Endothelial cell of umbilical vein (primary cell): ENCODE measurements around the gene EIF5A2. TPM values are rescaled to one million over a fixed set of nuclear protein-coding genes. Genes with fewer than 3 reads are reported as not detected.

Experiments used
- Bru-seq: library from RNA; stranded (reverse); fragments of 400-500 nt; gene quantifications from one replicate; lab custom pipeline; 2021; lab: Mats Ljungman, UMichigan
- BruChase-seq, 2 experiments: library from RNA; stranded (reverse); fragments of 400-500 nt; gene quantifications; one replicate each; lab custom pipeline; 2021; lab: Mats Ljungman, UMichigan
- BruUV-seq: library from RNA; stranded (reverse); fragments of 400-500 nt; replicated peaks from 2 replicates; lab custom pipeline; 2021; lab: Mats Ljungman, UMichigan
- CTCF ChIA-PET: fragments of 300-600, 350-600 bp; sonication (Branson Sonifier 250); formaldehyde crosslinking; loops from one replicate; lab custom pipeline; 2021; ENCODE audit warnings: antibody characterized with exemption, inconsistent platforms; lab: Charles Lee
- POLR2A ChIA-PET: fragments of 300-600, 350-600 bp; sonication (Branson Sonifier 250); formaldehyde crosslinking; loops from one replicate; lab custom pipeline; 2021; ENCODE audit warnings: antibody characterized with exemption, inconsistent platforms; lab: Charles Lee
- DNase-seq: peaks from one replicate; pipeline ENCODE4 v3.0.0-alpha.2; 2011; ENCODE audit warnings: low read depth, low spot score
- FAIRE-seq: peaks from 2 replicates; lab custom pipeline; 2011; peaks lifted over from hg19 to GRCh38; lab: Jason Lieb, UNC
- H2AFZ ChIP-seq: 2 replicates; pipeline ENCODE4 v1.6.0; 2012; ENCODE audit warnings: low read depth, low read length, control low read depth, inconsistent platforms
- H3K27ac ChIP-seq: 2 replicates; pipeline ENCODE4 v1.5.1; 2011; ENCODE audit warnings: low read depth, mild to moderate bottlenecking, control low read depth, low read length, moderate library complexity; ENCODE audit not compliant: insufficient read depth
- H3K27me3 ChIP-seq, 2 experiments: 2 replicates each; pipeline versions ENCODE4 v1.6.0 to v1.6.1; 2011; ENCODE audit warnings: low read length in 2 of 2, mixed read lengths in 1 of 2; ENCODE audit not compliant: control insufficient read depth in 2 of 2, insufficient read depth in 2 of 2
- H3K36me3 ChIP-seq, 2 experiments: 2 replicates in 1 of 2; 3 replicates in 1 of 2; pipeline ENCODE4 v1.5.1; 2011; ENCODE audit warnings: low read length in 2 of 2, mild to moderate bottlenecking in 1 of 2, moderate library complexity in 1 of 2; ENCODE audit not compliant: control insufficient read depth in 2 of 2, insufficient read depth in 2 of 2; ENCODE audit errors: extremely low read depth in 1 of 2
- H3K4me1 ChIP-seq: 3 replicates; pipeline ENCODE4 v1.5.1; 2011; ENCODE audit warnings: mild to moderate bottlenecking, low read length; ENCODE audit not compliant: control insufficient read depth, insufficient read depth; ENCODE audit errors: extremely low read depth
- H3K4me2 ChIP-seq: 2 replicates; pipeline ENCODE4 v1.6.1; 2011; ENCODE audit warnings: low read length, control low read depth, mixed read lengths; ENCODE audit not compliant: insufficient read depth
- H3K4me3 ChIP-seq, 3 experiments: fragments of 200-600 bp in 1 of 3; sonication (generic), shearing (Covaris generic) in 1 of 3; replicated peaks in 1 of 3; 2 replicates each; pipeline ENCODE4 v1.5.1; 2011 to 2016; ENCODE audit warnings: control low read depth in 3 of 3, low read length in 3 of 3, mild to moderate bottlenecking in 2 of 3, inconsistent platforms in 1 of 3, low read depth in 1 of 3, moderate library complexity in 1 of 3; ENCODE audit not compliant: insufficient read depth in 1 of 3
- H3K79me2 ChIP-seq: 2 replicates; pipeline ENCODE4 v1.6.0; 2012; ENCODE audit warnings: low read length, inconsistent platforms; ENCODE audit not compliant: control insufficient read depth, insufficient read depth
- H3K9ac ChIP-seq: replicated peaks from 2 replicates; pipeline ENCODE3; 2011; ENCODE audit warnings: low read length, control low read depth; ENCODE audit not compliant: insufficient read depth; ENCODE audit errors: extremely low read depth
- H3K9me1 ChIP-seq: replicated peaks from 3 replicates; pipeline ENCODE4 v1.6.0; 2011; ENCODE audit warnings: mild to moderate bottlenecking, low read length; ENCODE audit not compliant: control insufficient read depth, insufficient read depth; ENCODE audit errors: extremely low read depth
- H3K9me3 ChIP-seq: replicated peaks from 2 replicates; pipeline ENCODE4 v1.5.1; 2012; ENCODE audit warnings: low read length, inconsistent platforms; ENCODE audit not compliant: control insufficient read depth, insufficient read depth
- H4K20me1 ChIP-seq: replicated peaks from 2 replicates; pipeline ENCODE3; 2011; ENCODE audit warnings: mild to moderate bottlenecking, low read length; ENCODE audit not compliant: control insufficient read depth, insufficient read depth; ENCODE audit errors: extremely low read depth
- EZH2 ChIP-seq: IDR thresholded peaks from 2 replicates; pipeline ENCODE4 v1.6.1; 2012; ENCODE audit warnings: borderline replicate concordance, low read depth, mild to moderate bottlenecking, moderate library complexity, low read length, inconsistent platforms; ENCODE audit not compliant: severe bottlenecking
- MYC ChIP-seq: IDR thresholded peaks from one replicate; pipeline ENCODE4 v1.6.1; 2011; ENCODE audit warnings: mild to moderate bottlenecking, low read depth, low read length
- POLR2A ChIP-seq: IDR thresholded peaks from 2 replicates; pipeline ENCODE4 v1.6.1; 2012; ENCODE audit warnings: low read depth, mild to moderate bottlenecking, control low read depth, low read length
- dilution Hi-C: fragments of 300-500 bp; cut with MboI; formaldehyde crosslinking; loops from one replicate; pipeline ENCODE4 v1.15.0; 2019; ENCODE audit warnings: low sequenced_read_pairs; ENCODE audit not compliant: extremely low pct_ligation_motif_present
- intact Hi-C: fragments of 100-400 bp; cut with micrococcal nuclease; formaldehyde crosslinking; loops from one replicate; pipeline ENCODE4 v1.10.0; 2022
- long read RNA-seq: library from polyadenylated mRNA; stranded (forward); transcript quantifications from one replicate; pipeline ENCODE4 v2.0.0, GENCODE V29; 2021
- polyA minus RNA-seq, 3 experiments: library from RNA; depleted of rRNA, polyadenylated mRNA; stranded (reverse); fragments of >200 nt; gene quantifications; 1 replicate in 1 of 3; 2 replicates in 2 of 3; pipeline ENCODE4 v1.2.3, GENCODE V29; 2011
- polyA plus RNA-seq, 4 experiments: library from polyadenylated mRNA; depleted of rRNA in 3 of 4; stranded (reverse) in 3 of 4; unstranded in 1 of 4; fragments of >200 nt; gene quantifications; 2 replicates each; pipeline versions ENCODE4 v1.2.1 to v1.2.3, GENCODE V29; 2011 to 2012; ENCODE audit warnings: missing spikeins in 1 of 4
- total RNA-seq: library from RNA; stranded (reverse); gene quantifications from 2 replicates; pipeline ENCODE4 v1.2.3, GENCODE V29; 2021
- TF ChIP-seq, protein P1 (sequence below): IDR thresholded peaks from 2 replicates; pipeline ENCODE4 v1.6.1; 2011; ENCODE audit not compliant: insufficient read depth, insufficient read length

EIF5A2 gene
- 10.9 and 12.3 TPM in 2 replicates for total RNA-seq
- 1.8 and 3.7 TPM in 2 replicates for polyA plus RNA-seq
- 3.3 and 4.9 TPM in 2 replicates for polyA plus RNA-seq (2011; cell fraction: cytosol; rRNA removed)
- polyA plus RNA-seq (2011; cell fraction: nucleus; rRNA removed), result 1.1 and 2.0 TPM in 2 replicates
- 7.6 and 13.2 TPM in 2 replicates for polyA plus RNA-seq (2012)
- 2.5 and 3.8 TPM in 2 replicates for polyA minus RNA-seq
- polyA minus RNA-seq (2011; cell fraction: cytosol; rRNA and poly(A)+ RNA removed), result 4.3 TPM
- 1.3 and 2.4 TPM in 2 replicates for polyA minus RNA-seq (2011; cell fraction: nucleus; rRNA and poly(A)+ RNA removed)
- percentile 61 among the genes with signal in this experiment for Bru-seq, nascent RNA
- BruChase-seq, experiment 1, labeled RNA remaining after a 6-hour chase, result percentile 67 among the genes with signal in this experiment
- BruChase-seq, experiment 2, labeled RNA remaining after a 2-hour chase, result percentile 64 among the genes with signal in this experiment
- long read RNA-seq, full-length matches to known transcripts, result 22 of 26 reads
- long read RNA-seq, partial matches to known transcripts, result 0 of 26 reads
- long read RNA-seq, other reads (novel, unspliced or antisense), result 4 of 26 reads

GRCh38 chr3:170908235-170909116 is at the start of gene EIF5A2:
TSS of gene EIF5A2 (minus strand) at chr3:170908637. CDS start at chr3:170907806, 831 bp downstream.
- FAIRE-seq, result peak; percentile 86
- dilution Hi-C loops, result no loop called here
- TF ChIP-seq POLR2A (peak; percentile 70), MYC (peak; percentile 35), EZH2 (no peak)
- TF ChIP-seq, protein P1, sequence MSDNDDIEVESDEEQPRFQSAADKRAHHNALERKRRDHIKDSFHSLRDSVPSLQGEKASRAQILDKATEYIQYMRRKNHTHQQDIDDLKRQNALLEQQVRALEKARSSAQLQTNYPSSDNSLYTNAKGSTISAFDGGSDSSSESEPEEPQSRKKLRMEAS, result peak; percentile 98
- ChIA-PET POLR2A (interaction anchor here (1.6 kb wide), 1 partner anchor 39 kb away, joined by 7 read pairs; the partner anchor contains the start of gene RPL22L1), CTCF (interaction anchor here (1.5 to 1.7 kb wide), 2 partner anchors 19 to 97 kb away, joined by 5 read pairs; no protein-coding TSS in a partner anchor)
- H2AFZ ChIP-seq, result peak within 1 kb of the TSS; percentile 93
- no peaks in the 10 kb centered on the region for H3K9me1 ChIP-seq
- H3K27ac ChIP-seq, result peak within 1 kb of the TSS; percentile 22
- peak within 1 kb of the TSS; percentile 68 for H3K9ac ChIP-seq
- intact Hi-C loops, result loop anchor here (1.0 kb wide), 1 partner anchor 38 kb away; the partner anchor contains the start of gene RPL22L1
- peak within 1 kb of the TSS; percentile 64 to 69 (median 68) for H3K4me3 ChIP-seq
- H3K4me1 ChIP-seq, result peaks cover 12% of the 10 kb centered on the region
- peak within 1 kb of the TSS; percentile 99 for H3K4me2 ChIP-seq
- no peaks in the 10 kb centered on the region for H3K36me3 ChIP-seq
- H4K20me1 ChIP-seq, result no peaks in the 10 kb centered on the region
- peak; percentile 92 for DNase-seq
- BruUV-seq, result no TSS peak
- H3K9me3 ChIP-seq, result no peaks in the 10 kb centered on the region
- H3K79me2 ChIP-seq, result no peaks in the 10 kb centered on the region
- peaks cover 0 to 3% of the 10 kb centered on the region in 2 experiments for H3K27me3 ChIP-seq
